IMR-90 (cell line): ENCODE results near the gene USP24.

Source experiments
- CHD1 ChIP-seq: IDR thresholded peaks from 2 replicates; pipeline ENCODE4 v1.6.1; 2012; ENCODE audit warnings: low read depth, low read length, improper control_type of control experiment
- MAFK ChIP-seq: IDR thresholded peaks from 2 replicates; pipeline ENCODE4 v1.6.1; 2012; ENCODE audit warnings: low read depth, low read length, improper control_type of control experiment
- MAZ ChIP-seq: IDR thresholded peaks from 2 replicates; pipeline ENCODE4 v1.6.1; 2012; ENCODE audit warnings: low read depth, mild to moderate bottlenecking, low read length, improper control_type of control experiment, moderate library complexity, borderline replicate concordance
- POLR2A ChIP-seq: IDR thresholded peaks from 2 replicates; pipeline ENCODE4 v1.6.1; 2012; ENCODE audit warnings: mild to moderate bottlenecking, low read depth, low read length
- RAD21 ChIP-seq: IDR thresholded peaks from 2 replicates; pipeline ENCODE4 v1.6.1; 2012; ENCODE audit warnings: low read length, improper control_type of control experiment
- RCOR1 ChIP-seq: IDR thresholded peaks from 2 replicates; pipeline ENCODE4 v1.6.1; 2012; ENCODE audit warnings: mild to moderate bottlenecking, low read length, improper control_type of control experiment; ENCODE audit not compliant: insufficient replicate concordance
- USF2 ChIP-seq: fragments of 150-350 bp; IDR thresholded peaks from 2 replicates; pipeline ENCODE4 v1.6.1; 2017; ENCODE audit warnings: mild to moderate bottlenecking, antibody characterized with exemption, low read length, low read depth
- TF ChIP-seq, protein P1 (sequence below): conservative IDR thresholded peaks from 2 replicates; pipeline ENCODE4 v1.5.1; 2012; ENCODE audit warnings: mild to moderate bottlenecking, low read depth, low read length, improper control_type of control experiment

DNA sequence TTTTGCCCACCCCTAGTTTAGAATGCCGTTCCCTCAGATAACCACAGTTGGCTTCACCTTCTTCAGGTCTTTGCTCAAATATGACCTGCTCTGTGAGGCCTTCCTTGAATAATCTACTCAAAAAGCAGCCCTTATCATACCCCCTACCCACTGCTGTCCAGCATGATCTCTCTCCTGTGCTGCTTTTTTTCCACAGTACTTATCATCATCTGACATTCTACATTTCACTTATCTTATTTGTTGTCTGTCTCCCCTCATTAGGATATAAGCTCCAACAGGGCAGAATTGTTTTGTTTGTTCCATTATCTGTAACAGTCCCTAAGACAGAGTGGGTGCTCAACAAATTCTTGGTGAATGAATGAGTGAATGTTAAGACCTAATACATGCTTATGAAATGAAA, 18.1 kb downstream of the USP24 start:
- no peak for TF ChIP-seq CHD1
- TF ChIP-seq POLR2A: no peak
- TF ChIP-seq, protein P1, sequence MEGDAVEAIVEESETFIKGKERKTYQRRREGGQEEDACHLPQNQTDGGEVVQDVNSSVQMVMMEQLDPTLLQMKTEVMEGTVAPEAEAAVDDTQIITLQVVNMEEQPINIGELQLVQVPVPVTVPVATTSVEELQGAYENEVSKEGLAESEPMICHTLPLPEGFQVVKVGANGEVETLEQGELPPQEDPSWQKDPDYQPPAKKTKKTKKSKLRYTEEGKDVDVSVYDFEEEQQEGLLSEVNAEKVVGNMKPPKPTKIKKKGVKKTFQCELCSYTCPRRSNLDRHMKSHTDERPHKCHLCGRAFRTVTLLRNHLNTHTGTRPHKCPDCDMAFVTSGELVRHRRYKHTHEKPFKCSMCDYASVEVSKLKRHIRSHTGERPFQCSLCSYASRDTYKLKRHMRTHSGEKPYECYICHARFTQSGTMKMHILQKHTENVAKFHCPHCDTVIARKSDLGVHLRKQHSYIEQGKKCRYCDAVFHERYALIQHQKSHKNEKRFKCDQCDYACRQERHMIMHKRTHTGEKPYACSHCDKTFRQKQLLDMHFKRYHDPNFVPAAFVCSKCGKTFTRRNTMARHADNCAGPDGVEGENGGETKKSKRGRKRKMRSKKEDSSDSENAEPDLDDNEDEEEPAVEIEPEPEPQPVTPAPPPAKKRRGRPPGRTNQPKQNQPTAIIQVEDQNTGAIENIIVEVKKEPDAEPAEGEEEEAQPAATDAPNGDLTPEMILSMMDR: no peak
- no peak for TF ChIP-seq USF2
- no peak for TF ChIP-seq MAFK
- no peak for TF ChIP-seq RCOR1
- TF ChIP-seq MAZ: no peak
- no peak for TF ChIP-seq RAD21
